ENCODE data around the gene PXDC1. TPM values are rescaled to one million over a fixed set of nuclear protein-coding genes. Genes with fewer than 3 reads are reported as not detected.

The PXDC1 gene
- total and polyA plus RNA-seq, 7 donors: 9.8 to 32.0 (median 22.5) TPM

DNA sequence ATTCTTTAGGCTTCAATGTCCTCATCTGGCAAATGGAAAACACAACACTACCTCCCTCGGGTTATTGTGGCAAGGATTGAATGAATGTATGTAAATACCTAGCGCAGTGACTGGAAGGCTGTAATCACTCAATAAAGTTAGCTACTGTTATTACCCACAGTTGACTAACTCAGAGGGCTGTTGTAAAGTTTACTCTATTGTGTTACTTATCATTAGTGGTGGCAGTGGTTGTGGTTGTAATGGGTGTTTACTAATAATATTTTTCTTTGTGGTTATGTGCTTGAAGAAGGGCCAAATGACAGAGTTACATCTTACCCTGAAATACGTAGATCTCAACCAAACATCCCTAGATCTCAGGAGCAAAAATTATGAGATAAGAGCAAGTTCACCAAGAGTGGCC lies 42.0 kb upstream of the PXDC1 start:
- no peak overlapping the region for H3K27ac ChIP-seq

DNA sequence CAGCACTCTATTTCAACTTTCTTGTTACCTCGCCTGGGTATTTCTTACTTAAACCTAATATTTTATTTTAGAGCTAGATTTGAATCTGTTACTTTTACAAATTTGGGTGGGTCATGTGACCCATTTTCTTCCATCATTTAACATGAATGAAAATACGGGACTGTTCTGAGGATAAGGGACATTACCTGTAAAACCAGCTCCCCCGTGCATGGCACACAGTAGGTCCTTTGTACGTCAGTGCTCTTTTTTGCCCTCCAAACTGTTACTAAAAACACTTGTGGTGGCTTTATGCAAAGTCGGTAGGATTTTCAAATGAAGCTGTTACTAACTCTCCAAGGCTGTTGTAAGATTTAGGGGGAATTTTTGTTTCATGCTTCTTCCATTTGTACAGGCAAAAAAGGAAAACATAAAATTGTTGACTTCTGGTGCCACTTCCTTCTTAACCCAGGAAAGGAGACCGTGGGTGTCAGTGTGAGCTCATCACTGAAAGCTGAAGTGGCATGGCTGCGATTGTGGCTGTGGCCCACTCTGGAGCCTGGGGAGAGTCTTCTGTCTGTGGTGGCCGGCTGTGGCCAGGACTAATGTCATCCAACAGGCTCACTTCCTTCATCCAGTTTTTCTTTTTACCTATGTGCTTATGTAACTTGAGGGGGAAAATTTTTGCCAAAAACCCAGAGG lies 40.2 kb upstream of the PXDC1 start:
- no peak overlapping the region for H3K4me3 ChIP-seq
- TF ChIP-seq, protein P1, sequence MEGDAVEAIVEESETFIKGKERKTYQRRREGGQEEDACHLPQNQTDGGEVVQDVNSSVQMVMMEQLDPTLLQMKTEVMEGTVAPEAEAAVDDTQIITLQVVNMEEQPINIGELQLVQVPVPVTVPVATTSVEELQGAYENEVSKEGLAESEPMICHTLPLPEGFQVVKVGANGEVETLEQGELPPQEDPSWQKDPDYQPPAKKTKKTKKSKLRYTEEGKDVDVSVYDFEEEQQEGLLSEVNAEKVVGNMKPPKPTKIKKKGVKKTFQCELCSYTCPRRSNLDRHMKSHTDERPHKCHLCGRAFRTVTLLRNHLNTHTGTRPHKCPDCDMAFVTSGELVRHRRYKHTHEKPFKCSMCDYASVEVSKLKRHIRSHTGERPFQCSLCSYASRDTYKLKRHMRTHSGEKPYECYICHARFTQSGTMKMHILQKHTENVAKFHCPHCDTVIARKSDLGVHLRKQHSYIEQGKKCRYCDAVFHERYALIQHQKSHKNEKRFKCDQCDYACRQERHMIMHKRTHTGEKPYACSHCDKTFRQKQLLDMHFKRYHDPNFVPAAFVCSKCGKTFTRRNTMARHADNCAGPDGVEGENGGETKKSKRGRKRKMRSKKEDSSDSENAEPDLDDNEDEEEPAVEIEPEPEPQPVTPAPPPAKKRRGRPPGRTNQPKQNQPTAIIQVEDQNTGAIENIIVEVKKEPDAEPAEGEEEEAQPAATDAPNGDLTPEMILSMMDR (IDR thresholded peaks at IDR 0.05): no peak
- H3K27ac ChIP-seq: no peak overlapping the region
- no peaks in the 10 kb centered on the region for H3K9me3 ChIP-seq
- WGBS, 3 donors: 84 to 87% (median 85%) methylated on average over 8 of the region's 8 CpGs
- H3K4me1 ChIP-seq: no peaks in the 10 kb centered on the region
- intact Hi-C loops (cut with DNase I): no loop called here
- ATAC-seq: no peak
- no peak for DNase-seq
- H3K36me3 ChIP-seq (ENCODE audit: insufficient read depth in 1 of 2, low read depth in 1 of 2): no peaks in the 10 kb centered on the region
- H3K27me3 ChIP-seq (ENCODE audit: insufficient read depth in 3 of 3, low read length in 2 of 3): no peaks in the 10 kb centered on the region

More for the DNA sequence above, 42.0 kb upstream of the PXDC1 start:
- ATAC-seq: no peak
- no peak overlapping the region for H3K4me3 ChIP-seq
- intact Hi-C loops (cut with DNase I): no loop called here
- H3K36me3 ChIP-seq (ENCODE audit: insufficient read depth in 1 of 2, low read depth in 1 of 2): no peaks in the 10 kb centered on the region
- 95 to 98% (median 98%) methylated on average over 3 of the region's 3 CpGs for WGBS, 3 donors
- DNase-seq: no peak
- peaks cover 6% of the 10 kb centered on the region for H3K4me1 ChIP-seq
- no peaks in the 10 kb centered on the region for H3K27me3 ChIP-seq (ENCODE audit: insufficient read depth in 3 of 3, low read length in 2 of 3)
- TF ChIP-seq, protein P1 (IDR thresholded peaks at IDR 0.05): no peak
- H3K9me3 ChIP-seq: no peaks in the 10 kb centered on the region

DNA sequence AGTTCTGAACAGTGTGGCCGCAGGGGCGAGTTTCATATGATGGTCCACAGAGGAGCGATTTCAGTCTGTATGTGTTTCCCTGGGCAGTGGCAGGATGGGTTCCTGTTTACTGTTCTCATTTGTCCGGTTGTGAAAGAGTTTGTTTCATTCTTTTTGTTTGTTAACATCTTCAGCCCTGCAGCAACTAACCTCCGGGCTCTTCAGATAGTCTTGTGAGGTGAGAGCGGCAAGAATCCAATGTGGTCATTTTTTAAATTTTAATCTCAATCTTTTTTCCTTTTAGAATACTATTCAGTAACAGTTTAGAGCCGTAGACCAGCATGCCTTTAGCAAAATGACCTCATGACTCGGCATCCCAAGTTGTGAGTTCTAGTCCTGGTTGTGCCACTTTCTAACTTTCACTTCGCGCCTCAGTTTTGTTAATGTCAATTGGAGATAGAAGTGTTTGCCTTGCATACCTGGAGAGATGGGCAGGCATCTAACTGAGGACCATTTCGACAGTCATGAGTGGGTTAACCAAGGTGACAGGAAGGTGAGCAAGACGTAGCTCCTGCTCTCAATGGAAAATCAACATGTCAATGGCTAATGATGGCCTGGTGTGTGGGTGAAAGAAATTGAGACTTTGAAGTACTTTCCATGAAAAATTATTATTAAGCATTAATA lies 38.5 kb upstream of the PXDC1 start:
- no peaks in the 10 kb centered on the region for H3K27me3 ChIP-seq (ENCODE audit: insufficient read depth in 3 of 3, low read length in 2 of 3)
- H3K4me1 ChIP-seq: no peaks in the 10 kb centered on the region
- DNase-seq: no peak
- no peak overlapping the region for H3K27ac ChIP-seq
- TF ChIP-seq, protein P1 (IDR thresholded peaks at IDR 0.05): no peak
- intact Hi-C loops (cut with DNase I): no loop called here
- WGBS, 3 donors: 92 to 94% (median 94%) methylated on average over 12 of the region's 12 CpGs
- H3K9me3 ChIP-seq: no peaks in the 10 kb centered on the region
- H3K4me3 ChIP-seq: no peak overlapping the region
- ATAC-seq: no peak
- H3K36me3 ChIP-seq (ENCODE audit: insufficient read depth in 1 of 2, low read depth in 1 of 2): no peaks in the 10 kb centered on the region

DNA sequence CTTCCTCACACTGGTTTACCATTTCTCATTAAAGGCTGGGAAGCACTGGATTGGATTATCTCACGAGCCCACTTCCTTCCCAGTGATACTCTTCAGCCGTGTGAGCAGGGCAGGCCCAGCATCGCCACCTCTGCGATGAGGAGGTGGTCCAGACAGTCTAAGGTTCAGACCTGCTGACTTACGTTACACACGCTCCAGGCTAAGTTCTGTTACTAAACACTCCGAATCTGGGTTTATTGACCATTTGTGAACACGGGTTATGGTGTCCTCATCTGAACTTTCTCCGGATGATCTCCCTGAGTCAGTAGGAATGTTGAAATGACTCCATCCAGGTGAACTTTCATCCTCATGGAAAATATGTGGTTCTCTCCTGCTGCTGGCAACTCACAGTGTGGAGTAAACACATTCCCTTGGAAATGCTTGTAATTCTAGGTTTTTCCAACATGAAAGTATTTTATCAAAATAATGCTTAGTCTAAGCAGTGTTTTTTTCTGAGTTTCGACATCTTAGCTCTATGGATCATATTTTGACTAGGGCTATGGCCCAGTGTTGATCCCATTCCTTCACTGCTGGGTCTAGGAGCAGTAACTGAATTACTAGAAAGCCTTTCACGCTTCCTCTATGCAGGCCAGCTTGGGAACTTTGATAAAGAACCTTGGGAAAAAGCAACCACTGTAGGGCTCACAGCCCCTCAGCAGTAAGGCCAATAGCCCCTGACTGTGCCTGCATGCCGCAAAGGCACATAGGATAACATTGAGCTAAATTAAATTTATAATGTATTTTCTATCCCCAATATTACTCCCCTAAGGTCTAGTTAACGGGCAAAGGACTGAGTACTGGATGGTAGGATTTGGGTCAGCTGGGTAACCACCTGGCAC lies 37.7 kb upstream of the PXDC1 start:
- Histone ChIP-seq H3K27ac (no peak overlapping the region), H3K9me3 (no peaks in the 10 kb centered on the region), H3K36me3 (ENCODE audit: insufficient read depth in 1 of 2, low read depth in 1 of 2) (no peaks in the 10 kb centered on the region), H3K4me1 (no peaks in the 10 kb centered on the region), H3K4me3 (no peak overlapping the region), H3K27me3 (ENCODE audit: insufficient read depth in 3 of 3, low read length in 2 of 3) (no peaks in the 10 kb centered on the region)
- no peak for DNase-seq
- peak in 2 of 4 donors; percentile 16 to 22 for ATAC-seq
- TF ChIP-seq, protein P1 (IDR thresholded peaks at IDR 0.05): no peak
- 85 to 90% (median 86%) methylated on average over 13 of the region's 13 CpGs for WGBS, 3 donors
- intact Hi-C loops (cut with DNase I): no loop called here
